A673 (cell line): ENCODE results near the gene CNPY1.

Experiments
- CTCF ChIP-seq: fragments of 300-800, 200-600 bp; sonication (generic); conservative IDR thresholded peaks from 2 replicates; pipeline ENCODE4 v1.5.1; 2017; ENCODE audit warnings: low read depth, mild to moderate bottlenecking, antibody characterized with exemption, low read length, moderate library complexity, mixed read lengths
- EZH2 ChIP-seq: fragments of 200-600 bp; sonication (generic); IDR thresholded peaks from 2 replicates; pipeline ENCODE4 v1.6.1; 2017; ENCODE audit warnings: borderline replicate concordance, low read depth, mild to moderate bottlenecking, mixed read lengths, antibody characterized with exemption, low read length; ENCODE audit not compliant: poor library complexity, severe bottlenecking

- TF ChIP-seq EZH2 (no peak), CTCF (no peak)
These were observed 38.8 kb downstream of the CNPY1 start for GRCh38 chr7:155507576-155507975.
